Measurements from ENCODE around the gene A3GALT2. TPM values are rescaled to one million over a fixed set of nuclear protein-coding genes. Genes with fewer than 3 reads are reported as not detected.

The A3GALT2 gene
- polyA plus RNA-seq, 3 donors = not detected

DNA sequence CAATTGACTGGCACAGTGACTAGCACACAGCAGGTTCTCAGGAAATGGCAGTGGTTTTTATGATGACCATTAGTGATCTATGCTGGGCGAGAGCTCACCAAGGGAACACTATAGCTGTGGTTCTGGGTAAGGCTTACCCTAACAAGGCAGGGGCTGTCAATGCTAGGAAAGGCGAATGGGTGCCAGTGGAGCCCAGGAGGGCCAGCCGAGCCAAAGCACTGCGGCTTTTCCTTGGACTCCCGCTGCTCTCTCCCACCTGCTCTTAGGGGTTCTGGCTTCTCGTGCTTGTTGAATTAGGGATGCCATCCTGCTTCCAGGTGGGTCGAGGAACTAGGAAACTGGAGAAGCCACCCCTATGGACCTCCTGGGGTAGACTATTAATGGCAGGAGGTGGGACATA lies 10.0 kb upstream of the A3GALT2 start:
- 95% methylated on average over 6 of the region's 7 CpGs for whole genome bisulfite sequencing (ENCODE audit: insufficient coverage)

DNA sequence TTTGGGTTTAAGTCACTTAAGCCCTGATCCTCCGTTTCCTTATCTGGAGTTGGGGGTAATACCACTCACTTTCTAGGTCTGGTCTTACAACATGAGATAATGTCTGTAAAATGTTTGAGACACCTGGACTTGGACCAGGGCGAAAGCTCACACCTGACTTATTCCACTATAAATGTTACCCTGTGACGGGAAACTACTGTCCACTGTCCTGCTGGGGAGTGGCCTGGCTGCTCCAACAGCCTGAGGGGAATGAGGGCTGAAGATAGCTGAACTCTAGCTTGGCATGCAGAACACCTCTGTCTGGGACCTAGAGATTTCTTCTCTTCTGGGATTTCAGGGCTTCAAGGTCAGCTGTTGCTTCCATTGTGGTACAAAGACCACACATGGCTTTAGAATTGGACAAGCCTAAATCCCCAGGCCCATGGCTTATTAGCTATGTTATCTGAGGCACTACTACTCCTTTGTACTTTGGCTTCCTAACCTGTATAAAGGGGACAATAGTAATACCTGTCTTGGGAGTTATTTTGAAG lies 9.5 kb upstream of the A3GALT2 start:
- peaks cover 80% of the 10 kb centered on the region for H4K20me1 ChIP-seq (ENCODE audit: insufficient read depth, low read length)
- no peaks in the 10 kb centered on the region for H3K9me3 Mint-ChIP-seq
- WGBS (ENCODE audit: insufficient coverage) = no CpG with 5 or more reads among the region's 3 CpGs
- intact Hi-C loops (cut with micrococcal nuclease) = no loop called here
- H3K4me3 ChIP-seq (replicated peaks in 1 of 3; ENCODE audit: low read depth in 2 of 3, low read length in 3 of 3) = no peak overlapping the region
- TF ChIP-seq, protein P1, sequence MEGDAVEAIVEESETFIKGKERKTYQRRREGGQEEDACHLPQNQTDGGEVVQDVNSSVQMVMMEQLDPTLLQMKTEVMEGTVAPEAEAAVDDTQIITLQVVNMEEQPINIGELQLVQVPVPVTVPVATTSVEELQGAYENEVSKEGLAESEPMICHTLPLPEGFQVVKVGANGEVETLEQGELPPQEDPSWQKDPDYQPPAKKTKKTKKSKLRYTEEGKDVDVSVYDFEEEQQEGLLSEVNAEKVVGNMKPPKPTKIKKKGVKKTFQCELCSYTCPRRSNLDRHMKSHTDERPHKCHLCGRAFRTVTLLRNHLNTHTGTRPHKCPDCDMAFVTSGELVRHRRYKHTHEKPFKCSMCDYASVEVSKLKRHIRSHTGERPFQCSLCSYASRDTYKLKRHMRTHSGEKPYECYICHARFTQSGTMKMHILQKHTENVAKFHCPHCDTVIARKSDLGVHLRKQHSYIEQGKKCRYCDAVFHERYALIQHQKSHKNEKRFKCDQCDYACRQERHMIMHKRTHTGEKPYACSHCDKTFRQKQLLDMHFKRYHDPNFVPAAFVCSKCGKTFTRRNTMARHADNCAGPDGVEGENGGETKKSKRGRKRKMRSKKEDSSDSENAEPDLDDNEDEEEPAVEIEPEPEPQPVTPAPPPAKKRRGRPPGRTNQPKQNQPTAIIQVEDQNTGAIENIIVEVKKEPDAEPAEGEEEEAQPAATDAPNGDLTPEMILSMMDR (IDR thresholded peaks at IDR 0.05) = no peak
- peaks cover 82% of the 10 kb centered on the region for H3K4me1 Mint-ChIP-seq
- no peak for DNase-seq
- H3K4me1 ChIP-seq (ENCODE audit: control insufficient read depth in 1 of 2, insufficient read depth in 2 of 2, low read length in 2 of 2) = peaks cover 71 to 83% of the 10 kb centered on the region in 2 donors
- no peak overlapping the region for H2AFZ ChIP-seq (ENCODE audit: insufficient read depth, low read depth, low read length, poor library complexity, severe bottlenecking)
- no peak overlapping the region for H3K4me2 ChIP-seq (replicated peaks; ENCODE audit: extremely low read depth, low read length, poor library complexity, severe bottlenecking)
- peaks cover 0 to 1% (median 0%) of the 10 kb centered on the region in 3 donors for H3K27me3 Mint-ChIP-seq (ENCODE audit: low read depth in 3 of 3)
- H3K36me3 ChIP-seq (replicated peaks in 1 of 2; ENCODE audit: control insufficient read depth in 1 of 2, insufficient read depth in 2 of 2, low read length in 2 of 2) = peaks cover 60 to 72% of the 10 kb centered on the region in 2 donors
- peak overlapping the region in 3 of 7 donors; percentile 15 to 74 (median 70) for H3K27ac Mint-ChIP-seq
- H3K9me3 ChIP-seq (replicated peaks in 1 of 2; ENCODE audit: control insufficient read depth in 1 of 2, insufficient read depth in 1 of 2, low read length in 2 of 2) = no peaks in the 10 kb centered on the region
- peaks cover 71 to 82% of the 10 kb centered on the region in 2 donors for H3K36me3 Mint-ChIP-seq
- no peak overlapping the region for H3K4me3 Mint-ChIP-seq
- H3K79me2 ChIP-seq (ENCODE audit: insufficient read depth, low read length) = peaks cover 53% of the 10 kb centered on the region
- H3K27ac ChIP-seq (ENCODE audit: low read depth in 1 of 2, low read length in 2 of 2) = peak overlapping the region in 1 of 2 donors; percentile 81
- H3K9ac ChIP-seq (ENCODE audit: insufficient read depth, low read length, poor library complexity, severe bottlenecking) = no peak overlapping the region
- no peaks in the 10 kb centered on the region for H3K27me3 ChIP-seq (ENCODE audit: control insufficient read depth in 2 of 2, insufficient read depth in 2 of 2, low read length in 2 of 2)

More for the DNA sequence above, 10.0 kb upstream of the A3GALT2 start:
- peaks cover 53% of the 10 kb centered on the region for H3K79me2 ChIP-seq (ENCODE audit: insufficient read depth, low read length)
- no peak overlapping the region for H3K4me3 ChIP-seq (replicated peaks in 1 of 3; ENCODE audit: low read depth in 2 of 3, low read length in 3 of 3)
- intact Hi-C loops (cut with micrococcal nuclease) = no loop called here
- H3K9me3 ChIP-seq (replicated peaks in 1 of 2; ENCODE audit: control insufficient read depth in 1 of 2, insufficient read depth in 1 of 2, low read length in 2 of 2) = no peaks in the 10 kb centered on the region
- H3K27ac Mint-ChIP-seq = peak overlapping the region in 3 of 7 donors; percentile 15 to 70 (median 66)
- TF ChIP-seq, protein P1 (IDR thresholded peaks at IDR 0.05) = no peak
- H3K27ac ChIP-seq (ENCODE audit: low read depth in 1 of 2, low read length in 2 of 2) = peak overlapping the region in 1 of 2 donors; percentile 81
- H3K27me3 Mint-ChIP-seq (ENCODE audit: low read depth in 3 of 3) = peaks cover 0 to 1% (median 0%) of the 10 kb centered on the region in 3 donors
- H3K4me1 ChIP-seq (ENCODE audit: control insufficient read depth in 1 of 2, insufficient read depth in 2 of 2, low read length in 2 of 2) = peaks cover 71 to 83% of the 10 kb centered on the region in 2 donors
- peaks cover 81% of the 10 kb centered on the region for H3K4me1 Mint-ChIP-seq
- DNase-seq = no peak
- H3K9ac ChIP-seq (ENCODE audit: insufficient read depth, low read length, poor library complexity, severe bottlenecking) = no peak overlapping the region
- H3K4me3 Mint-ChIP-seq = no peak overlapping the region
- peaks cover 78% of the 10 kb centered on the region for H4K20me1 ChIP-seq (ENCODE audit: insufficient read depth, low read length)
- H3K36me3 Mint-ChIP-seq = peaks cover 66 to 77% of the 10 kb centered on the region in 2 donors
- no peaks in the 10 kb centered on the region for H3K27me3 ChIP-seq (ENCODE audit: control insufficient read depth in 2 of 2, insufficient read depth in 2 of 2, low read length in 2 of 2)
- H2AFZ ChIP-seq (ENCODE audit: insufficient read depth, low read depth, low read length, poor library complexity, severe bottlenecking) = no peak overlapping the region
- H3K36me3 ChIP-seq (replicated peaks in 1 of 2; ENCODE audit: control insufficient read depth in 1 of 2, insufficient read depth in 2 of 2, low read length in 2 of 2) = peaks cover 55 to 67% of the 10 kb centered on the region in 2 donors
- no peak overlapping the region for H3K4me2 ChIP-seq (replicated peaks; ENCODE audit: extremely low read depth, low read length, poor library complexity, severe bottlenecking)
- H3K9me3 Mint-ChIP-seq = no peaks in the 10 kb centered on the region

Data from CD14-positive monocyte (primary cell).